SK-N-MC (cell line): ENCODE measurements around the gene TNNI3K.

Experiments
- EZH2 ChIP-seq: fragments of 200-600 bp; sonication (generic); IDR thresholded peaks from one replicate; pipeline ENCODE4 v1.6.1; 2017; ENCODE audit warnings: antibody characterized with exemption
- FOXP2 ChIP-seq: optimal IDR thresholded peaks from 2 replicates; pipeline ENCODE3; 2011; ENCODE audit warnings: mild to moderate bottlenecking, moderate library complexity; ENCODE audit not compliant: insufficient read depth; ENCODE audit errors: extremely low read length, control extremely low read depth
- POLR2AphosphoS5 ChIP-seq: IDR thresholded peaks from 2 replicates; pipeline ENCODE4 v1.6.1; 2012; ENCODE audit warnings: mild to moderate bottlenecking, low read depth, low read length, borderline replicate concordance

DNA sequence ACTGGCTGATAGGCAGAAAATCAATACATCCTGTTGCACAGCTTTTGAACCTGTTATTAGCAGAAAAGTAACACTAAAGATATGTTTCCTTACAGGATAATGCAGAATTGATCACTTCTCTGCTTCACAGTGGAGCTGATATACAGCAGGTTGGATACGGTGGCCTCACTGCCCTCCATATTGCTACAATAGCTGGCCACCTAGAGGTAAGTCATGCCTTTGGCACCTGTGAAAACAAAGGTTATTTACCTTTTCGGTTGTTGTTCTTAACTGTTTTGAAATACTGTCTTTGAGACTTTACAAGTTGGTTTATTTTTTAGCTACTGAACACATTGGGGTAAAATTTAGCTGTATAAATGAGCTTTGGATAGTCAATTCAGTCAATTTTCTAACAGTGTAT lies 36.3 kb downstream of the TNNI3K start:
- TF ChIP-seq EZH2, result no peak
- TF ChIP-seq POLR2AphosphoS5, result no peak
- no peak for TF ChIP-seq FOXP2
